HFF-Myc (cell line): ENCODE measurements around the gene TSC22D1.

ENCODE experiments used
- DNase-seq: peaks from one replicate; pipeline ENCODE4 v3.0.0-alpha.2; 2011; ENCODE audit warnings: low read depth; ENCODE audit errors: extremely low read depth
- H3K4me3 ChIP-seq: replicated peaks from 2 replicates; pipeline ENCODE4 v1.5.1; 2011; ENCODE audit warnings: low read depth, mild to moderate bottlenecking, control low read depth, low read length
- TF ChIP-seq, protein P1 (sequence below): IDR thresholded peaks from 2 replicates; pipeline ENCODE4 v1.5.1; 2012; ENCODE audit warnings: mild to moderate bottlenecking, low read depth, low read length, control low read depth; ENCODE audit errors: missing control alignments

The TSC22D1 gene

DNA sequence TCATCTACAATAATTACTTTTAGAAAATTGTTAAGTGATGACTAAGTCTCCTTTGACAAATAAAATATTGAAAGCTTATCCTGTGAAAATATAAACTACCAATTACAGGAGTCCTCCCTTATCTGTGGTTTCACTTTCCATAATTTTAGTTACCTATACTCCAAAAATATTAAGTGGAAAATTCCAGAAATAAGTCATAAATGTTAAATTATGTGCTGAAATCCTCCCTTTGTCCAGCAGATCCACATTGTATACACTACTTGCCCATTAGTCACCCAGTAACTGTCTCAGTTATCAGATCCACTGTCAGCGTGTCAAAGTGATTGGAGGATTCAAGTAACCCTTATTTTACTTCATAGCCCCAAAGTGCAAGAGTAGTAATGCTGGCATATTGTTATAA, 104.4 kb downstream of the TSC22D1 start:
- TF ChIP-seq, protein P1, sequence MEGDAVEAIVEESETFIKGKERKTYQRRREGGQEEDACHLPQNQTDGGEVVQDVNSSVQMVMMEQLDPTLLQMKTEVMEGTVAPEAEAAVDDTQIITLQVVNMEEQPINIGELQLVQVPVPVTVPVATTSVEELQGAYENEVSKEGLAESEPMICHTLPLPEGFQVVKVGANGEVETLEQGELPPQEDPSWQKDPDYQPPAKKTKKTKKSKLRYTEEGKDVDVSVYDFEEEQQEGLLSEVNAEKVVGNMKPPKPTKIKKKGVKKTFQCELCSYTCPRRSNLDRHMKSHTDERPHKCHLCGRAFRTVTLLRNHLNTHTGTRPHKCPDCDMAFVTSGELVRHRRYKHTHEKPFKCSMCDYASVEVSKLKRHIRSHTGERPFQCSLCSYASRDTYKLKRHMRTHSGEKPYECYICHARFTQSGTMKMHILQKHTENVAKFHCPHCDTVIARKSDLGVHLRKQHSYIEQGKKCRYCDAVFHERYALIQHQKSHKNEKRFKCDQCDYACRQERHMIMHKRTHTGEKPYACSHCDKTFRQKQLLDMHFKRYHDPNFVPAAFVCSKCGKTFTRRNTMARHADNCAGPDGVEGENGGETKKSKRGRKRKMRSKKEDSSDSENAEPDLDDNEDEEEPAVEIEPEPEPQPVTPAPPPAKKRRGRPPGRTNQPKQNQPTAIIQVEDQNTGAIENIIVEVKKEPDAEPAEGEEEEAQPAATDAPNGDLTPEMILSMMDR, result no peak
- no peak overlapping the region for H3K4me3 ChIP-seq
- DNase-seq, result no peak

DNA sequence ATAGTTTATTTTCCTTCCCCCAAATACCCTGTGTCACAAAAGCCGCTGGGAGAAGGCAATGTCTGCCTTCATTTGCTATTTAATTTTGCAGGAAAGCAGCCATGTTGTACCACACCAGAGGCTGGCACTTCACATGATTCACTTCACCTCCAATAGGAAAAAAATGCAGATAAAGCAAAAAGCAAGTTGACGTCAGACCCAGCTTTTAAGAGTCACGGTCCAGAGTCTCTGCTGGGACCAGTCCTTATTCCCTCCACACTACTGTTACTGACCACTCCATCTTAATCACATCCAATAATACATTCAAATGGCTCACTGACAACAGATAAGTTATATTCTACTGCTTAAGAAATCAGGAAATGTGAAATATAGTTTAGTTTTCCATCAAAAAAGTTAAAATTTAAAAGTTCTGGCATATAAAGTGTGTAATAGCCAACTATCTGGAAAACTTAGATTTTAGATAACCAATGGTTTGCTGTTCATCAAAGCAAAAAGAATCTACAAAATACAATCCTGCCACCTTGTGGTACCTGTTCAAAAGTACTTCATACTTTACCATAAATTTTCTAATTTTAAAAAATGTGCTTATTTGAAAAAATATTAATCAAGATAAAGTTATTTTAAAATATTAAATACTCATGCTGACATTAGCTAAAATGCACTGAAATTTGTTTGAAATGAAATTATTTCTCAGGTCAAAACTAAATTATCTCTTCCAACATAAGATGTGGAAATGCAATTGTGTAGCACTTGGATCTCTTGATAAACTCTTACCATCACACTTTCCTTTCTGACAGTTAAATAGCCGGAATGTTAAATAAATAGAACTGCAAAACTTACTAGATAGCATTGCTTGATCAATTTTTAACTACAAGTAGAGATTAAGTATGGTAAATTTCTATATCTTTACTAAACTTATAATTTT, 105.2 kb downstream of the TSC22D1 start:
- TF ChIP-seq, protein P1, result peak; percentile 10
- no peak for DNase-seq
- no peak overlapping the region for H3K4me3 ChIP-seq

DNA sequence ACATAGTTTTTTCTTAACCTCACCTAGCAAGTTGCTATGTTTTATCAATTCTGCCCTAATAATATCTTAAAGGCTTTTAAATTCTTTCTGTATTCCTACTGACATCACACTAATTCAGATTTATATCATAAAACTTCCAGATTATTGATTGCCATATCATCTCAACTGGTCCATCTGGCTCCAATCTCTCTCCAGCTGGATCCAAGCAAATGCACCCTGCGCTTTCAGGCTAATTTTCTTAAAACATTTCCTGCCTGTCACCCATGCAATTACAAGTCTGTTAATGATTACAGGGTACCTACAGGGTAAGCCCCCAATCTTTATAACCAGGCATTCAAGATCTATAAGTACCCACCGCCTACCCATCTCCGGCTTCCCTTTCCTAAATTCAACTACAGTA, 107.3 kb downstream of the TSC22D1 start:
- no peak for DNase-seq
- TF ChIP-seq, protein P1, result no peak
- H3K4me3 ChIP-seq, result no peak overlapping the region

DNA sequence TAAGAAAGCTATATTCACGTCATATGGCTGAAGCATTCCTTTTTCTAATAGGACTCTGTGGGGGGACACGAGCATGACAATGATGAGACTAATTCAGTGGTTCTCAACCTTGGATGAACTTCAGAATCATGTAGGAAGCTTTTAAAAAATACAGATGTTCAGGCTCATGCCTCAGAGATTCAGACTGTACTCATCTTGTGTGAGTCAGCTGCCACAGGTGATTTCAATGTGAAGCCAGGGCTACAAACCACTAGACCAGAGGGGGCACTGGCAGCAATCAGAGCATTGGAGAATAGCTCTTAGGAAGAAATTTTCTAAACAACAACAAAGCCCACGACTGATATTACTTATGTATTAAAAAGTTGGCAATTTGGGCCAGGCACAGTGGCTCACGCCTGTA, 110.8 kb downstream of the TSC22D1 start:
- TF ChIP-seq, protein P1, result no peak
- H3K4me3 ChIP-seq, result no peak overlapping the region
- DNase-seq, result no peak

DNA sequence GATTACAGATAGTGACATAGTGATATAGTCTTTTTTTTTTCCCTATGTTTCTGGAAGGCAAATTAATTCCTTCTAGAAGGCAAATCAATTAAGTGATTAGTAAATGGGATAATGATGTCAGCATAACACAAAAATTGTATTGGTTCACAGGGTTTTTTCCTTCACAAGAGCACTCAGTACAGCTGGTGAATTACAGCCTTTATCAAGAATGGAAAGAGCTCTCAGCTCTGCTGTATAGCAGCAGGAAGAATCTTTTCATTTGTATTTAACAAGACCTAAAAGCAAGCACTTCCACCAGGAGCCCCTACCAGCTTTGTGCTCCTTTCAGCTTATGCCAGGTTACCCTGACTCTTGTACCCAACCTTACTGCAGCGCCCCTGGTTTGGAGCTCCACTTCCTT, 111.7 kb downstream of the TSC22D1 start:
- no peak overlapping the region for H3K4me3 ChIP-seq
- TF ChIP-seq, protein P1, result no peak
- DNase-seq, result no peak

DNA sequence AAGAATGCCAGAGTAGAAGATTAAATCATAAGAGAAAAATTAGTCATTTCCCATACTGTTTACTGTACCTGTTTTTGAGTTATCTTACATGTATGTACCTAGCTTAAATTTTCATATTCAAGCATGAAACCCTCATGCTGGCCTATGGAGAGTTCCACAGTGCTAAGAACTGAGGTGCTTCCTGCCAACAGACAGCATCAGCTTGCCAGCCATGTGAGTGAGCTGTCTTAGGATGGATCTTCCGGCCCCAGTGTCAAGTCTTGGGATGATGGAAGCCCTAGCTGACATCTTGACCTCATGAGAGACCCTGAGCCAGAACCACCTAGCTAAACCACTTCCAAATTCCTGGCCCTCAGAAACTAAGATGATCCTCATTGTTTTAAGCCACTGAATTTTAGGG, 112.4 kb downstream of the TSC22D1 start:
- H3K4me3 ChIP-seq, result no peak overlapping the region
- TF ChIP-seq, protein P1, result no peak
- DNase-seq, result no peak
